ENCODE data around the gene STAT3. TPM values are rescaled to one million over a fixed set of nuclear protein-coding genes. Genes with fewer than 3 reads are reported as not detected.
A peak's percentile ranks its signal among the peaks of the same experiment; 100 is the strongest.
"Not testable (repeated sequence)": the region's sequence is repeated elsewhere in the genome, so short reads cannot be mapped to it uniquely, and the experiment has no call there.

Gene STAT3
- total RNA-seq, 2 experiments from 2014 or later, result 276 to 286 TPM

- Mint-ChIP-seq H3K9me3 (peaks cover 4% of the 10 kb centered on the region), H3K27me3 (no peaks in the 10 kb centered on the region), H3K36me3 (ENCODE audit: low read depth) (peaks cover 60% of the 10 kb centered on the region), H3K4me3 (no peak overlapping the region), H3K27ac (peak overlapping the region; percentile 81), H3K4me1 (ENCODE audit: low read depth) (peaks cover 72% of the 10 kb centered on the region)
- intact Hi-C loops (cut with micrococcal nuclease), result no loop called here
- TF ChIP-seq CTCF (IDR thresholded peaks at IDR 0.05), result no peak
- no peak for DNase-seq
- ATAC-seq, result peak; percentile 34
- ChIA-PET POLR2A (interaction anchor here (0.7 to 2.2 kb wide), 11 partner anchors 9 to 44 kb away, joined by 3 to 9 read pairs (median 4); no protein-coding TSS in a partner anchor), CTCF (interaction anchor here (1.0 to 2.1 kb wide), 10 partner anchors 11 to 43 kb away, joined by 3 to 13 read pairs (median 4); partner anchors contain the start of gene STAT3)
These were observed 25.8 kb downstream of the STAT3 start for GRCh38 chr17:42362245-42362961.

- ChIA-PET POLR2A (interaction anchor here (0.7 to 2.2 kb wide), 12 partner anchors 10 to 50 kb away, joined by 3 to 9 read pairs (median 4); no protein-coding TSS in a partner anchor), CTCF (interaction anchor here (0.7 to 2.1 kb wide), 10 partner anchors 11 to 44 kb away, joined by 3 to 13 read pairs (median 4); no protein-coding TSS in a partner anchor)
- peaks cover 4% of the 10 kb centered on the region for H3K9me3 Mint-ChIP-seq
- peak overlapping the region; percentile 81 for H3K27ac Mint-ChIP-seq
- no peaks in the 10 kb centered on the region for H3K27me3 Mint-ChIP-seq
- TF ChIP-seq CTCF (IDR thresholded peaks at IDR 0.05), result no peak
- peak; percentile 96 for ATAC-seq
- H3K36me3 Mint-ChIP-seq (ENCODE audit: low read depth), result peaks cover 59% of the 10 kb centered on the region
- intact Hi-C loops (cut with micrococcal nuclease), result no loop called here
- peak overlapping the region; percentile 56 for H3K4me3 Mint-ChIP-seq
- H3K4me1 Mint-ChIP-seq (ENCODE audit: low read depth), result peaks cover 70% of the 10 kb centered on the region
- peak; percentile 82 for DNase-seq
These were observed 26.5 kb downstream of the STAT3 start for GRCh38 chr17:42361781-42362186.

GRCh38 chr17:42360388-42360787 is 27.9 kb downstream of the STAT3 start:
- ChIA-PET POLR2A (interaction anchor here (1.0 to 1.3 kb wide), 3 partner anchors 20 to 49 kb away, joined by 4 to 6 read pairs (median 4); no protein-coding TSS in a partner anchor), CTCF (interaction anchor here (1.8 kb wide), 1 partner anchor 39 kb away, joined by 9 read pairs; no protein-coding TSS in a partner anchor)
- peaks cover 59% of the 10 kb centered on the region for H3K36me3 Mint-ChIP-seq (ENCODE audit: low read depth)
- intact Hi-C loops (cut with micrococcal nuclease); H3K27me3 Mint-ChIP-seq; ATAC-seq; H3K4me3 Mint-ChIP-seq; H3K9me3 Mint-ChIP-seq; DNase-seq: not testable (repeated sequence)
- H3K4me1 Mint-ChIP-seq (ENCODE audit: low read depth), result peaks cover 71% of the 10 kb centered on the region
- peak overlapping the region; percentile 25 for H3K27ac Mint-ChIP-seq

- no peak for ATAC-seq
- intact Hi-C loops (cut with micrococcal nuclease), result no loop called here
- ChIA-PET CTCF (interaction anchor here (1.2 to 2.0 kb wide), 6 partner anchors 18 to 47 kb away, joined by 3 to 9 read pairs (median 4); no protein-coding TSS in a partner anchor), POLR2A (interaction anchor here (1.2 to 1.3 kb wide), 3 partner anchors 11 to 30 kb away, joined by 3 to 4 read pairs (median 4); no protein-coding TSS in a partner anchor)
- Mint-ChIP-seq H3K4me1 (ENCODE audit: low read depth) (peaks cover 68% of the 10 kb centered on the region), H3K4me3 (no peak overlapping the region), H3K9me3 (no peaks in the 10 kb centered on the region), H3K36me3 (ENCODE audit: low read depth) (peaks cover 48% of the 10 kb centered on the region), H3K27me3 (no peaks in the 10 kb centered on the region), H3K27ac (no peak overlapping the region)
- no peak for DNase-seq
- TF ChIP-seq CTCF (IDR thresholded peaks at IDR 0.05), result no peak
These were observed 29.1 kb downstream of the STAT3 start for GRCh38 chr17:42359133-42359532.

GRCh38 chr17:42358434-42358833 is 29.8 kb downstream of the STAT3 start:
- ATAC-seq (no peak), DNase-seq (no peak)
- intact Hi-C loops (cut with micrococcal nuclease), result no loop called here
- no peak overlapping the region for H3K4me3 Mint-ChIP-seq
- POLR2A ChIA-PET, result interaction anchor here (1.2 to 1.3 kb wide), 2 partner anchors 12 to 27 kb away, joined by 3 to 4 read pairs; no protein-coding TSS in a partner anchor
- peak overlapping the region; percentile 57 for H3K27ac Mint-ChIP-seq
- no peaks in the 10 kb centered on the region for H3K9me3 Mint-ChIP-seq
- CTCF ChIA-PET, result interaction anchor here (1.0 to 2.0 kb wide), 9 partner anchors 10 to 169 kb away, joined by 3 to 6 read pairs (median 4); no protein-coding TSS in a partner anchor
- peaks cover 65% of the 10 kb centered on the region for H3K4me1 Mint-ChIP-seq (ENCODE audit: low read depth)
- no peak for TF ChIP-seq CTCF (IDR thresholded peaks at IDR 0.05)
- peaks cover 44% of the 10 kb centered on the region for H3K36me3 Mint-ChIP-seq (ENCODE audit: low read depth)
- no peaks in the 10 kb centered on the region for H3K27me3 Mint-ChIP-seq

All from activated CD8-positive, alpha-beta T cell treated with anti-CD3 and anti-CD28 coated beads for 36 hours (primary cell).